Esophagus squamous epithelium (tissue), 5 donors: Measurements from ENCODE around the gene NECTIN2. TPM values are rescaled to one million over a fixed set of nuclear protein-coding genes. Genes with fewer than 3 reads are reported as not detected.

Source experiments
- DNase-seq: peaks from one replicate; lab custom pipeline; 2025; lab: John Stamatoyannopoulos, UW
- H3K27ac ChIP-seq, 4 donors: fragments of 200-600 bp; sonication (generic); one replicate each; pipeline ENCODE4 v1.5.1; 2016 to 2019; ENCODE audit warnings: mild to moderate bottlenecking in 1 of 4
- H3K27me3 ChIP-seq, 4 donors: fragments of 200-600 bp; sonication (generic); 1 replicate in 3 of 4; 2 replicates in 1 of 4; pipeline versions ENCODE4 v1.5.1 to v1.6.0; 2017 to 2021; ENCODE audit warnings: antibody characterized with exemption in 1 of 4
- H3K36me3 ChIP-seq, 3 donors: fragments of 200-600 bp; sonication (generic); one replicate each; pipeline ENCODE4 v1.5.1; 2016 to 2019
- H3K4me1 ChIP-seq, 3 donors: fragments of 200-600 bp; sonication (generic); one replicate each; pipeline ENCODE4 v1.5.1; 2017 to 2019
- H3K4me3 ChIP-seq, 4 donors: fragments of 200-600 bp; sonication (generic); 1 replicate in 3 of 4; 2 replicates in 1 of 4; pipeline ENCODE4 v1.5.1; 2016 to 2019; ENCODE audit warnings: mild to moderate bottlenecking in 2 of 4, moderate library complexity in 1 of 4
- H3K9me3 ChIP-seq, 3 donors: fragments of 200-600 bp; sonication (generic); one replicate each; pipeline ENCODE4 v1.5.1; 2016 to 2019
- CTCF ChIP-seq, 6 experiments: fragments of 450-650 bp in 4 of 6; fragments of 200-600 bp in 2 of 6; sonication (generic) in 2 of 6; IDR thresholded peaks; one replicate each; pipeline ENCODE4 v1.5.1; 2016 to 2019; ENCODE audit warnings: antibody characterized with exemption in 6 of 6, mild to moderate bottlenecking in 4 of 6, moderate library complexity in 4 of 6
- POLR2A ChIP-seq, 4 donors: fragments of 450-650 bp; IDR thresholded peaks; one replicate each; pipeline ENCODE4 v1.6.1; 2017; ENCODE audit warnings: antibody characterized with exemption in 4 of 4, mild to moderate bottlenecking in 4 of 4, moderate library complexity in 3 of 4
- WGBS, 2 donors: methylation state at CpG; one replicate each; pipeline ENCODE4 v1.1.5; 2018; 5-methylcytosine and 5-hydroxymethylcytosine counted together
- intact Hi-C: fragments of 100-400 bp; cut with DNase I; formaldehyde crosslinking; loops from one replicate; pipeline ENCODE4 v1.15.0; 2022
- total RNA-seq, 4 donors: library from RNA; depleted of rRNA; stranded (reverse); fragments of >200 nt; gene quantifications; one replicate each; pipeline ENCODE4 v1.1.0, GENCODE V29; 2016
- donor health status: DM: yes; HTN: yes; CAD: no.

Gene NECTIN2
- total RNA-seq, 4 donors from 2014 or later, result 42.9 to 103 (median 60.9) TPM

- no peak for DNase-seq
- H3K9me3 ChIP-seq, result no peaks in the 10 kb centered on the region
- 46 to 60% methylated on average over 11 to 12 of the region's 35 CpGs for WGBS, 2 donors
Observed at GRCh38 chr19:44820648-44821609, 25.2 kb upstream of the NECTIN2 start.

GRCh38 chr19:44822177-44822576, 23.9 kb upstream of the NECTIN2 start:
- WGBS, 2 donors, result 46 to 48% methylated on average over 11 of the region's 11 CpGs
- Histone ChIP-seq H3K36me3 (peaks cover 0 to 7% (median 0%) of the 10 kb centered on the region in 3 donors), H3K9me3 (no peaks in the 10 kb centered on the region), H3K27me3 (peaks cover 0 to 21% (median 0%) of the 10 kb centered on the region in 4 donors), H3K27ac (peak overlapping the region in 3 of 4 donors; percentile 28 to 71 (median 38)), H3K4me3 (no peak overlapping the region), H3K4me1 (peaks cover 4 to 20% (median 4%) of the 10 kb centered on the region in 3 donors)
- no peak for DNase-seq
- intact Hi-C loops, result loop anchor here (10.0 kb wide), 1 partner anchor 247 kb away; no protein-coding TSS in a partner anchor
- TF ChIP-seq CTCF (IDR thresholded peaks at IDR 0.05) (no peak), POLR2A (IDR thresholded peaks at IDR 0.05) (no peak)

More at GRCh38 chr19:44820648-44821609, 25.2 kb upstream of the NECTIN2 start:
- peak overlapping the region in 3 of 4 donors; percentile 38 to 82 (median 71) for H3K27ac ChIP-seq
- H3K4me3 ChIP-seq, result peak overlapping the region in 1 of 4 donors; percentile 6
- peaks cover 0 to 7% (median 0%) of the 10 kb centered on the region in 3 donors for H3K36me3 ChIP-seq
- TF ChIP-seq CTCF (IDR thresholded peaks at IDR 0.05) (no peak), POLR2A (IDR thresholded peaks at IDR 0.05) (no peak)
- peaks cover 4 to 20% (median 4%) of the 10 kb centered on the region in 3 donors for H3K4me1 ChIP-seq
- peaks cover 0 to 18% (median 0%) of the 10 kb centered on the region in 4 donors for H3K27me3 ChIP-seq
- intact Hi-C loops, result loop anchor here (10.0 kb wide), 1 partner anchor 246 kb away; no protein-coding TSS in a partner anchor

GRCh38 chr19:44822670-44823372, 23.3 kb upstream of the NECTIN2 start:
- intact Hi-C loops, result loop anchor here (10.0 kb wide), 1 partner anchor 248 kb away; no protein-coding TSS in a partner anchor
- no peak for DNase-seq
- Histone ChIP-seq H3K27ac (peak overlapping the region in 1 of 4 donors; percentile 28), H3K36me3 (peaks cover 0 to 7% (median 0%) of the 10 kb centered on the region in 3 donors), H3K9me3 (no peaks in the 10 kb centered on the region), H3K4me3 (no peak overlapping the region), H3K27me3 (peaks cover 0 to 25% (median 0%) of the 10 kb centered on the region in 4 donors), H3K4me1 (peaks cover 4 to 20% (median 4%) of the 10 kb centered on the region in 3 donors)
- TF ChIP-seq CTCF (IDR thresholded peaks at IDR 0.05) (no peak), POLR2A (IDR thresholded peaks at IDR 0.05) (no peak)
- 70 to 71% methylated on average over 10 of the region's 10 CpGs for WGBS, 2 donors

GRCh38 chr19:44823373-44823698, 22.8 kb upstream of the NECTIN2 start:
- Histone ChIP-seq H3K27me3 (peaks cover 0 to 25% (median 0%) of the 10 kb centered on the region in 4 donors), H3K4me3 (no peak overlapping the region), H3K9me3 (no peaks in the 10 kb centered on the region), H3K27ac (no peak overlapping the region), H3K4me1 (peaks cover 4 to 20% (median 4%) of the 10 kb centered on the region in 3 donors), H3K36me3 (peaks cover 0 to 7% (median 0%) of the 10 kb centered on the region in 3 donors)
- no peak for DNase-seq
- TF ChIP-seq CTCF (IDR thresholded peaks at IDR 0.05) (no peak), POLR2A (IDR thresholded peaks at IDR 0.05) (no peak)
- 52 to 57% methylated on average over 4 of the region's 4 CpGs for WGBS, 2 donors
- intact Hi-C loops, result loop anchor here (10.0 kb wide), 1 partner anchor 249 kb away; no protein-coding TSS in a partner anchor
